DOHH2 (cell line): ENCODE measurements around the gene SELENON.

Experiments used
- H3F3A ChIP-seq: fragments of 200-600 bp; sonication (generic), shearing (Covaris generic); 2 replicates; pipeline ENCODE4 v1.6.0; 2016; ENCODE audit warnings: antibody characterized with exemption, mild to moderate bottlenecking; ENCODE audit not compliant: control insufficient read depth, insufficient read depth
- H3K27ac ChIP-seq: fragments of 200-600 bp; sonication (generic); 2 replicates; pipeline ENCODE4 v1.5.1; 2014; ENCODE audit warnings: low read depth, mild to moderate bottlenecking, low read length, moderate library complexity
- H3K27me3 ChIP-seq: fragments of 200-600 bp; sonication (generic); 2 replicates; pipeline ENCODE4 v1.6.1; 2014; ENCODE audit warnings: mild to moderate bottlenecking, low read length, mixed read lengths; ENCODE audit not compliant: control insufficient read depth
- H3K36me3 ChIP-seq: fragments of 200-600 bp; sonication (generic); 2 replicates; pipeline ENCODE4 v1.6.1; 2014; ENCODE audit warnings: mild to moderate bottlenecking, low read length, moderate library complexity, mixed read lengths; ENCODE audit not compliant: control insufficient read depth
- H3K4me1 ChIP-seq: fragments of 200-600 bp; sonication (generic); 2 replicates; pipeline ENCODE4 v1.6.1; 2014; ENCODE audit warnings: mild to moderate bottlenecking, low read length, mixed read lengths; ENCODE audit not compliant: control insufficient read depth
- H3K4me2 ChIP-seq: fragments of 200-600 bp; sonication (generic); 2 replicates; pipeline ENCODE4 v1.6.0; 2014; ENCODE audit warnings: mild to moderate bottlenecking, low read length, moderate library complexity
- H3K4me3 ChIP-seq: fragments of 200-600 bp; sonication (generic); 2 replicates; pipeline ENCODE4 v1.5.1; 2014; ENCODE audit warnings: mild to moderate bottlenecking, low read length, mixed read lengths
- H3K79me2 ChIP-seq: fragments of 200-600 bp; sonication (generic); 2 replicates; pipeline ENCODE4 v1.6.1; 2014; ENCODE audit warnings: mild to moderate bottlenecking, low read length, mixed read lengths; ENCODE audit not compliant: control insufficient read depth
- H3K9me2 ChIP-seq: fragments of 200-600 bp; sonication (generic); replicated peaks from 2 replicates; pipeline ENCODE4 v1.6.1; 2014; ENCODE audit warnings: mild to moderate bottlenecking, low read length, mixed read lengths; ENCODE audit not compliant: control insufficient read depth
- H3K9me3 ChIP-seq: fragments of 200-600 bp; sonication (generic); 2 replicates; pipeline ENCODE4 v1.6.1; 2014; ENCODE audit warnings: antibody characterized with exemption, low read length, mixed read lengths; ENCODE audit not compliant: control insufficient read depth, insufficient read depth
- H4K20me1 ChIP-seq: fragments of 200-600 bp; sonication (generic); 2 replicates; pipeline ENCODE4 v1.6.0; 2014; ENCODE audit warnings: low read depth, mild to moderate bottlenecking, antibody characterized with exemption, low read length, moderate library complexity; ENCODE audit not compliant: control insufficient read depth, insufficient read depth
- EZH2phosphoT487 ChIP-seq: fragments of 200-600 bp; sonication (generic); IDR thresholded peaks from 2 replicates; pipeline ENCODE4 v1.6.1; 2017; ENCODE audit warnings: borderline replicate concordance, mild to moderate bottlenecking, antibody characterized with exemption, low read length, moderate library complexity, mixed read lengths
- TF ChIP-seq, protein P1 (sequence below): fragments of 200-600 bp; sonication (generic); IDR thresholded peaks from one replicate; pipeline ENCODE4 v1.5.1; 2014; ENCODE audit warnings: antibody characterized with exemption, mild to moderate bottlenecking, low read depth, low read length; ENCODE audit not compliant: poor library complexity, severe bottlenecking

The SELENON gene

DNA sequence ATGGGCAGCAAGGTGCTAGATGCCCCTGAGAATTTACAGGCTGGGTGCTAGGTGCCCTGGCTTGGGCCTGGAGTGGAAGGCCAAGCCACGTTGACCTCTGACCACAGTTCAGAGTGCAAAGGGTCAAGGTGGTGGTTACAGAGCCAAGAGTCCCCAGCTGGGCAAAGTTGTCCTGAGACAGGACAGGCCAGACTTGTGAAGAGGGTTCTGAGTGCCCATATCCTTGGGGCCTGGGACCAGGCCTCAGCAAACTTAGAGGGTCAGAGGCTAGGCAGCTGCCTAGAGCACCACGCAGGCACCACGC is 18.9 kb upstream of the SELENON start:
- Histone ChIP-seq H3K27ac (no peak overlapping the region), H3F3A (no peaks in the 10 kb centered on the region), H3K79me2 (no peaks in the 10 kb centered on the region), H3K4me3 (no peak overlapping the region), H3K36me3 (no peaks in the 10 kb centered on the region), H3K27me3 (peaks cover 5% of the 10 kb centered on the region; the same call in 1 of the 2 replicates), H4K20me1 (no peaks in the 10 kb centered on the region), H3K4me1 (no peaks in the 10 kb centered on the region), H3K9me2 (no peaks in the 10 kb centered on the region), H3K9me3 (no peaks in the 10 kb centered on the region), H3K4me2 (no peak overlapping the region)
- TF ChIP-seq, protein P1, sequence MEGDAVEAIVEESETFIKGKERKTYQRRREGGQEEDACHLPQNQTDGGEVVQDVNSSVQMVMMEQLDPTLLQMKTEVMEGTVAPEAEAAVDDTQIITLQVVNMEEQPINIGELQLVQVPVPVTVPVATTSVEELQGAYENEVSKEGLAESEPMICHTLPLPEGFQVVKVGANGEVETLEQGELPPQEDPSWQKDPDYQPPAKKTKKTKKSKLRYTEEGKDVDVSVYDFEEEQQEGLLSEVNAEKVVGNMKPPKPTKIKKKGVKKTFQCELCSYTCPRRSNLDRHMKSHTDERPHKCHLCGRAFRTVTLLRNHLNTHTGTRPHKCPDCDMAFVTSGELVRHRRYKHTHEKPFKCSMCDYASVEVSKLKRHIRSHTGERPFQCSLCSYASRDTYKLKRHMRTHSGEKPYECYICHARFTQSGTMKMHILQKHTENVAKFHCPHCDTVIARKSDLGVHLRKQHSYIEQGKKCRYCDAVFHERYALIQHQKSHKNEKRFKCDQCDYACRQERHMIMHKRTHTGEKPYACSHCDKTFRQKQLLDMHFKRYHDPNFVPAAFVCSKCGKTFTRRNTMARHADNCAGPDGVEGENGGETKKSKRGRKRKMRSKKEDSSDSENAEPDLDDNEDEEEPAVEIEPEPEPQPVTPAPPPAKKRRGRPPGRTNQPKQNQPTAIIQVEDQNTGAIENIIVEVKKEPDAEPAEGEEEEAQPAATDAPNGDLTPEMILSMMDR: no peak
- no peak for TF ChIP-seq EZH2phosphoT487

DNA sequence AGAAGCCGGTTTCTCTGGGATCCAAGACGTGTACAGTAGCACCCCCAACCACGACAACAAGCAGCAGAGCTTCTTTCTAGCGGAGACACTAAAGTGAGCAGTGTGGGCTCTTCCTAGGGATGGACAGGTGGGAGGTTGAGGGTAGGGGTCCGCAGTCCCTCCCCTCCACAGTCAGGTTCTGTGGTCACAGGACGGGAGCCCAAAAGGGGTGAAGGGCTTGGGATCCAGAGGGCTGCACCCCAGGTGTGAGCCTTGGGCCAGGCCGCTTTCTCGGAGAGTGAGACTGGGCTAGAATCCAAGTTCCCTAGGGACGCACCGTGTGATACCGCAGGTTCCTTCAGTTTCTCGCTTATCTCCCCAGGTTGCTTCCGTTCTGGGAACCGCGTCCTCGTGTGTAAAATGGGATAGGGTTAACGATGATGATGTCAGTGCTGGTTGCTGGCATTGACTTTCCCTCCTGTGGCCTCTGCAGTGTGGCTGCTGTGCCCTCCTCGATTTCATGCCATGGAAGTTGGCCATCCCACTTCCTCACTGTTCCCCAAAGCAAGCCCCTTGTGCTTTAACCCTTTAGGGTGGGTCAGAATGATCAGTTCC is 17.3 kb upstream of the SELENON start:
- H3K79me2 ChIP-seq: no peaks in the 10 kb centered on the region
- no peak for TF ChIP-seq EZH2phosphoT487
- TF ChIP-seq, protein P1: no peak
- no peaks in the 10 kb centered on the region for H3K4me1 ChIP-seq

DNA sequence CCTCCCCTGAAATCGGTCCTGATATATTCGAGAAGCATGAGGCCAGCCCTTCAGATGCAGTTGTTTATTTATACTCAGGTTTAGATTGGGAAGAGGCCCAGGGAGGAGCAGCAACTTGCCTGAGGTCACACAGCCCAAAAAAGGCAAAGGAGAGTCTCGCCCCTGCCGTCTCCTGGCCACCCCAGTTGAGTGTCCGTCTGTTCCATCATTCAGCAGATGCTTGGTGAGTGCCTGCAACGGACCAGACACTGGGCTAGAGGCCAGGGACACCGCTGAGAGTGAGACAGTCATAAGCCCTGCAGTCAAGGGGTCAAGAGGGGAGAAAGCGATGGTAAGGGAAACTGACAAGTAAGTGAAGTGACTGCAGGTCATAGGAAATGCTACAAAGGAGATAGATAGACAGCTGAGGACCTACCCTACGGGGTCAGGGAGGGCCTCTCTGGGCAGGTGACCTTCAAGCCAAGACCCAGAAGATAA is 15.4 kb upstream of the SELENON start:
- Histone ChIP-seq H3K27me3 (peaks cover 24% of the 10 kb centered on the region), H3K4me3 (no peak overlapping the region), H4K20me1 (no peaks in the 10 kb centered on the region), H3F3A (no peaks in the 10 kb centered on the region), H3K4me1 (no peaks in the 10 kb centered on the region), H3K27ac (no peak overlapping the region), H3K79me2 (no peaks in the 10 kb centered on the region), H3K36me3 (no peaks in the 10 kb centered on the region), H3K9me3 (no peaks in the 10 kb centered on the region), H3K4me2 (no peak overlapping the region), H3K9me2 (no peaks in the 10 kb centered on the region)
- TF ChIP-seq EZH2phosphoT487: no peak

More for the DNA sequence above, 17.3 kb upstream of the SELENON start:
- Histone ChIP-seq H3K36me3 (no peaks in the 10 kb centered on the region), H3K4me3 (no peak overlapping the region), H3F3A (no peaks in the 10 kb centered on the region), H3K4me2 (no peak overlapping the region), H3K9me2 (no peaks in the 10 kb centered on the region), H4K20me1 (no peaks in the 10 kb centered on the region), H3K27me3 (peaks cover 14% of the 10 kb centered on the region), H3K27ac (no peak overlapping the region), H3K9me3 (no peaks in the 10 kb centered on the region)

DNA sequence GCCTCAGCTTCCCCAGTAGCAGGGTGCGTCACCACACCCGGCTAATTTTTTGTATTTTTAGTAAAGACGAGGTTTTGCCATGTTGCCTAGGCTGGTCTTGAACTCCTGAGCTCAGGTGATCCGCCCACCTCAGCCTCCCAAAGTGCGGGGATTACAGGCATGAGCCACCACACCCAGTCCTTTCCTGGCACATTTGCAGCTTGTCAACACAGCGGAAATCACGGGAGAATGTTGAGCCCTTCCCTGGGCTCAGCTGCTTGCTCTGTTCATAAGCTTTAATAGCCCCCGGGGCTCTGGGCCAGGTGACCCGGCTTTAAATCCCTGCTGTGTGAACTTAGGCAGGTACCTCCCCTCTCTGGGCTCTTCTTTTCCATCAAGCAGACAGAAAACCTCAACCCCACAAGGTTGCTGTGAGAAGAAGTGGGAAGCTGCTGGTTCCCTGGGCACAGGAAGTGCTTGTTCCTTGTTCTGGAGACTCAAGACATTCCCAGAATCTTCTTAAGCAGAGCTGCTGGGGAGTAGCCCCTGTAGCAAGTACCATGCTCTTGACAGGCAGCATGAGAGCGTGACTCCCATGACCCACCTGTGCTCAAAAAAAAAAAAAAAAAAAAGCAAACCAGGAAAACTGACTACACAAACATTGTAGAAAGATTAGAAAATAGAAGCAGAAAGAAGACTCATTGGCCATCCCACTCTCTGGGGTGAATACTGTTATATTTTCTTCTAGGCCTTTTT is 14.5 kb upstream of the SELENON start:
- peaks cover 28% of the 10 kb centered on the region for H3K27me3 ChIP-seq
- no peak overlapping the region for H3K4me2 ChIP-seq

More for the DNA sequence above, 14.5 kb upstream of the SELENON start:
- Histone ChIP-seq H3K9me3 (no peaks in the 10 kb centered on the region), H4K20me1 (no peaks in the 10 kb centered on the region), H3F3A (no peaks in the 10 kb centered on the region), H3K4me3 (no peak overlapping the region), H3K4me1 (no peaks in the 10 kb centered on the region), H3K36me3 (no peaks in the 10 kb centered on the region), H3K27ac (no peak overlapping the region), H3K79me2 (no peaks in the 10 kb centered on the region), H3K9me2 (no peaks in the 10 kb centered on the region)
- TF ChIP-seq, protein P1: no peak
- no peak for TF ChIP-seq EZH2phosphoT487
